ENCODE results near the gene ALS2.

The ALS2 gene

DNA sequence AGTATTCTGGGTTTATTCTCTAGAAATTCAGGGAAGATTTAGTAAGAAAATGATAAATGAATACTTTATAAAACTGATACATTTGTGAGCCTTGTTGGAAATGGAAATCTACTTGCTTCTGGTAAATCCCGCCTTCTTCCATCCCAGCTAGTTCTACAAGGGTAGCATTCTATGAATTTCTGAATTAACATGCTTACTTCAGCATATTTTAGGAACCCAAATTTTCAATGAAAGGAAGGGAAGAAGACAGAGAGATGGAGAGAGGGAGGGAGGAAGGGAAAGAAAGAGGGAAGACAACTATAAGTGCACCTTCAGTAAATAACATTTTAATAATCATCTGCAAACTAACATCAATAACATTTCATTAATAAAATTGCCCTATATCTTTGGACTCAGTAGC is 110.9 kb downstream of the ALS2 start:
- no peak for DNase-seq

- DNase-seq: no peak
These were observed 112.3 kb downstream of the ALS2 start for GRCh38 chr2:201668402-201668910.

GRCh38 chr2:201664334-201664733 is 116.4 kb downstream of the ALS2 start:
- no peak for DNase-seq

- no peak for DNase-seq
These were observed 119.4 kb downstream of the ALS2 start for GRCh38 chr2:201661366-201661765.

DNA sequence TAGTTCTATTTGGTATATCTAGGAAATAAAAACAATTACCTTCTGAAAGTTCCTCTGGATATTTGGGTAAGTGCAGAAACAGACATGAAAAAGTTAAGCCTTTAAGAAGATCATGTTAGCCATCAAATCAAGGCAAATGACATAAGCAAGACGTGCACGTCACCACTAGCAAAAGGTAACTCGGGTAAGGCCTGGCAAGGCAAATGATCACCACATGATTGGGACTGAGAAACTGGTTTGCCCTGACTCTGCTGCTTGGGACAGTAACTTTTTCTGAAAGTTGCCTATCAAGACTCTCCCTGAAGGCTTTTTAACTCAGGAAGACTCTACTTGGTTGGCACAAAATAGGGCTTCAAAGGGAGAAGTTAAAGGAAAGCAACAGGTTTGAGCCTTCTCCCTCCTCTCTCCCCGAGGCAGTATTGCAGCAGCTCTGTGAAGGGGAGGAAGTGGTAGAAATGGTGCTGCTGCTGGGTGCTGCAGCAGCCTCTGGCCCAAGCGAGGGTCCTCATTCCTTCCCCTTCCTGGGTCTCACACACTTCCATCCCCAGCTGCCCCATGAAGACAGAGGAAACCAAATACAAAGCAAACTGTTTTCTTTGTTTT is 120.3 kb downstream of the ALS2 start:
- no peak for DNase-seq

GRCh38 chr2:201656740-201657139 is 124.0 kb downstream of the ALS2 start:
- no peak for DNase-seq

GRCh38 chr2:201656102-201656501 is 124.6 kb downstream of the ALS2 start:
- peak; percentile 38 for DNase-seq

DNA sequence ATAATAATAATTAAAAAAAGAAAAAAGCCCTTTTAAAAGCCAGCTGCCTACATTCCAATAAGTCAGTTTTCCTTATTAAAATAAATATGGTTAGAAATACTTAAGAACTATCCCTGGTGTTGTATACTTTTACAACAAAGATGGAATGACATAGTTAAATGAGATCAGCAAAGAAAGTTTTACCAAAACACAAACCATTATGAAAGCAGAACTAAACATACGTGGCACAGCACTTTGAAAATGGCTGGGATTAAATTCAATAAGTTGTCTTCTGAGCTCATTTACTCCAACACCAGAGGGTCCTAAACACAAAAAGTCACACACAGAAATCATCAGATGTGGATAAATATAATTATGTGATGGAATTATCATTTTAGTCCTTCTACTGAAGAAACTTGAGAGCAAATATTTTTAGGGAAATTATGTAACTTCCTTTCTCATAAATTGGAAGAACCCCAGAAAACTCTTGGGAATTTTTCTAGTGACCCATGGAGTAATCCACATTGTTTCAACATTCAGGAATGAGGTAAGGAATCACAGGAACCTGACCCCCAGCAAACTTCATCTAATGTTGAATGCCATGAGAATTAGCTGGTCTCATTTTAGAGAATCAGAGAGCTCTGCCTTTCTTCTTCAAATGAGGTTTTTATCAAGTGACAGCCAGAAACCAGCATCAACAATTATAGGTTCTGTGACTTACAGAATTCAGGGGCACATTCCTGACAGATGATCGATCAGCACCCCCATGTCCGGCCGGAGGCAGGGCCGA is 125.9 kb downstream of the ALS2 start:
- DNase-seq: no peak

- DNase-seq: no peak
These were observed 127.5 kb downstream of the ALS2 start for GRCh38 chr2:201653221-201653620.

Data from CD4-positive, alpha-beta T cell treated with Interleukin-15 for 1 hour (primary cell).